ENCODE data around the gene FOXJ2.
"Not testable (repeated sequence)": the region's sequence is repeated elsewhere in the genome, so short reads cannot be mapped to it uniquely, and the experiment has no call there.

FOXJ2 gene

DNA sequence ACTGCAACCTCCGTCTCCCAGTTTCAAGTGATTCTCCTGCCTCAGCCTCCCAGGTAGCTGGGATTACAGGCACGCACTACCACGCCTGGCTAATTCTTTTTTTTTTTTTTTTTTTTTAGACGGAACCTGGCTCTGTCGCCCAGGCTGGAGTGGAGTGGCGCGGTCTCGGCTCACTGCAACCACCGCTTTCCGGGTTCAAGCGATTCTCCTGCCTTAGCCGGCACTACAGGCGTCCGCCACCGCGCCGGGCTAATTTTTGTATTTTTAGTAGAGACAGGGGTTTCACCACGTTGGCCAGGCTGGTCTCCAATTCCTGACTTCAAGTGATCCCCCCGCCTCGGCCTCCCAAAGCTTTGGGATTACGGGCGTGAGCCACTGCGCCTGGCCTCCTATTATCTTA is 1.5 kb upstream of the FOXJ2 start:
- not testable (repeated sequence) for DNase-seq

GRCh38 chr12:8031872-8032241 is 659 bp upstream of the FOXJ2 start:
- no peak for DNase-seq

DNA sequence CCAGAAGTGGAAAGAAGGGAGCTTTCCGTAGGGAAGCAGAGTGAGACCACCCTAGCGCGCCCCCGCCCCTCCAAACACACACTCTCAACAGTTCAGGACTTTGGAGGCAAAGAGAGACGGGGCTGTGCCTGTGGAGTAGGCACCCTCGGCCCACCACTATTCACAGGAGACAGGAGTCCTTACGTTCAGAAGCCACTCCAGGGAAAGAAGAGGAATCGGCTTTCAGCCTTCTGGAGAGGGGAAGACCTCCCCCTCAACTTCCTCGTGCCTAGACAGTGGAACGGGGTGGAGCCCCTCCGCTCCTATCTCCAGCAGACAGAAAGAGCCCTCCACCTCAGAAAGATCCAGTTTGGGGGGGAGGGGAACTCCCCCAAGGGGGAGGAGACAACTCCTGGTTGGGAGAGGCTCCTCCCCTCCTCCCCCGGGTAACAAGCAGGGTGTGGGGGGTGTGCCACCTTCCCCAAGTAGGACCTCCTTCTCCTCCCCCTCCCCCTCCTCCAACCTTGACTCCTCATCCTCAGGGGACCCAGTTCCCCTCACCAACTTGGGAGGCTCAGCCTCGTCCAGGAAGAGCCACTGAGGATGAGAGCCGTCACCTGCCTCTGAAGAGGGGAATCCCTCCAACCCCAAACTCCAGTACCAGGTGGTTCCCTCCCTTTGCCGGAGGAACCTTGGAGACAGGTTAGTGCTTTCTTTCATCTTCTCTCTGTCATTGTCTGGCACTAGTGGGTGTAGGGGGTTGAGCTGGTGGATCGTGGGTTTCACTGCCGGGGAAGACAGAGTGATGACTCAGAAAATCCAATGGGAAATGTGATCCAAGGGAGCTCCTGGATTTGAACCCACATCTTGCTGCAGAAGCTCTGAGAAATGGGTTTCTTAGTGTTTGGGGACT is 883 bp downstream of the FOXJ2 start:
- no peak for DNase-seq

- DNase-seq = no peak
Observed at GRCh38 chr12:8034802-8035201, 2.3 kb downstream of the FOXJ2 start.

DNA sequence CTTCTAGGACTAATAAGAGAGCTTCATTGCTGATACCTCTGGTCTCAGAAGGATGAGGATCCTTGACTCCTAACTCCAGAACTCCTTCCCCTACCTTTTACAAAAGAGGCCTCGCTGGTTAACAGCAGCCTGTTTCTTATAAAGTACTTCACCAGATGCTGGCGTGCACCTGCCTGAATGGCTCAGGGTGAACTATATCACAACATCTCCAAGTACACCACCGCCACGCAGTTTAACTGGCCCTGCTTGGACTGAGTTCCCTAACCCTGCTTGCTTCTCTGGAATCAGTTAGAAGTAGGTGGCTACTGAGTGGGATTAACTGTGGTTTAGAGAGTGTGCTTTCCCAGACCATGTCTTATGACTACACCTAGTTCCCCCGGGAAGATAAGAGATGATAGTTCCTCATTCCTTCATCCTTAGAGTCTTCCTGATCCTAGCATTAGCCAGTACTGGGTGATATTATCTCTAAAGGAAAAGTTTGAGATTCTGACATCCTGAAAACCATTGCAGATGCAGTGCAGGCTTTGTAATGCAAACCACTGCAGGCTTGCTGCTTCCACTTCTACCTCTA is 3.0 kb downstream of the FOXJ2 start:
- DNase-seq = no peak

- DNase-seq = no peak
Observed at GRCh38 chr12:8036346-8036745, 3.8 kb downstream of the FOXJ2 start.

DNA sequence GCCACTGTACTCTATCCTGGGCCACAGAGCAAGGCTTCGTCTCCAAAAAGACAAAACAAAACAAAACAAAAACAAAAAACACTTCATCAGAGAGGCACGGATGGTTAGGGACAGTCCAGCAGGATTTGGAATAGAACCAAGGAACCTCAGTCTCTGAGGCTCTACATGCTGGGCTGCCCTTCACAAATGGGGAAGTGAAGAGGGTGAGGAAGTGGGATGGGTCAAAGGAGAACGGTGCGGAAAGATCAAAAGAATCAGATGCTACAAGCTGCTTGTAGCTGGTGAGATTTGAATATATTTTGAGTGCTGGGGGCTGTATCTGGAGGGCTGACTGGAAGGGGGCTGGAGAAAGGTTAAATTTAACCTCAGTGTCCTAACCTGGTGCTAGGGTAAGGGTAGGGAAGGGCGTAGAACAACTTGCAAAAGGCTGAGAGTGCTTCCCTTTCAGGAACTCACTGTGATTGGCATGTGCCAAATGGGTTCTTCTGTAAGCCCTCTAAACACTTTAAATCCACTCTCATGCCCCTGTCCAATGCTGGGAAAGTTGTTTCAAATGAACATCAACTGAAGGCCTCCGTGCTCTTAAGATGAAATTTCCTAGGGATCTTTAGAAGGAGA is 4.6 kb downstream of the FOXJ2 start:
- DNase-seq = no peak

DNA sequence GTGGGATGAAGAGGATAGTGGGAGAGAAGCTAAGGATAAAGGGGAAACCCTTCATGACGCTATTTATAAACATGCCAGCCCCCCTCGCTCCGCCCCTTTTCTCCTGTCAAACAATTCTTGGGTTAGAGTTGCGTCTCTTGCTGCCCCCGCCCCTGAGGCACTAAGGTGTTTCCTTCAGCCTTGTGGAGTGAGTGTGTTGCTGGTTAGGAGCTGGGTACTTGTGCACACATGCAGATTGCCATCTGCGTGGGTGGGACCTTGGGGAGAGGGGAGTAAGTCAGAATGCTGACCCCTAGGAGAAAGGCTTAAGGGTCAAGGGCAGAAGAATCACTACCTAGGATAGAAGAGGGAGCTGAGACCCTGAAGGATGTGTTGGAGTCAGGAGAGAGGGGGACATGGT is 5.4 kb downstream of the FOXJ2 start:
- DNase-seq = no peak

- DNase-seq = peak in 1 of 4 experiments; percentile 9
Observed at GRCh38 chr12:8038659-8039114, 6.2 kb downstream of the FOXJ2 start.

- DNase-seq = no peak
Observed at GRCh38 chr12:8040791-8041190, 8.3 kb downstream of the FOXJ2 start.

DNA sequence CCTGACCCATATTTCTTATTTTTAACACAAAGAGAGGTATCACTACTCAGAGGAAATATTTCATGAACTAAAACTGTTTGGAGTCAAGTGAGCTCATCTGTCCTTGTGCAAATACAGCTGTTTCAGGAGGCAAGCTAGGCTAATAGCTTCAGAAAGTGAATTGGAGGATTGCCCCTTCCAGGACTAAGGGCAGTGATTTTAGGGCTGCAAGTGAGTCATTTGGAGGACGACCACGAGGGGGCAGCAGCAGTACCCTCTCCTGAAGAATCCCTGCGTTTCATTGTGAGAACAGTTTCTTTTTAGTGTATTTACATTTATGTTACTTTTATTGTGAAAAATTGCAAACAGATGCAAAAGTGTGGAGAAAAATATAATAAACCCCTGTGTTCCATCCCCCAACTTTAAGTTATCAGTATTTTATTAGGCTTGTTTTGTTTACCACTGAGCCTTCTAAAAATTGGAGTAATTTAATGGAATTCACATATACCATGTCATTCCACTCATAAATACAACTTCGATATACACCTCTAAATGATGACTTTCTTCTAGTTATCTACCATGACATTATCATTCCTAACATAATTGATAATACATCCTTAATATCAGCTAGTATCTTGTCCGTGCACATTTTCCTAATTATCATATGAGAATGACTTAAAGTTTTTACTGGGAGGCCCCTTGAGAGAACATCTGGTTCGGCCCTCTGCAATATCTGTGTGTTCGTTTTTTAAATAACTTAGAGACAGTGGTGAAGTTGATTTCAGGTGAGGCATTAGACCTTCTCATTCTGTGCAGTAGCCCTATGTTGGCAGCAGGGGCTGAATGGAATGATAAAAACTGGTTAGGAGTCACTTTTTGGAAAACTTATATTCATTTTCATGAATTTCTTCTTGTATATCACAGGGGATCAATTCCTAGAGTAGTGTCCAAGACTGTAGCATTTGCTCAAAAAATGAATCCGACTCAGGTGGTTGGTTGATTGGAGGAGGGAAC is 13.7 kb downstream of the FOXJ2 start:
- DNase-seq = peak; percentile 50 to 78 (median 74)

- DNase-seq = no peak
Observed at GRCh38 chr12:8047842-8048241, 15.3 kb downstream of the FOXJ2 start.

GRCh38 chr12:8048906-8049305 is 16.4 kb downstream of the FOXJ2 start:
- no peak for DNase-seq

DNA sequence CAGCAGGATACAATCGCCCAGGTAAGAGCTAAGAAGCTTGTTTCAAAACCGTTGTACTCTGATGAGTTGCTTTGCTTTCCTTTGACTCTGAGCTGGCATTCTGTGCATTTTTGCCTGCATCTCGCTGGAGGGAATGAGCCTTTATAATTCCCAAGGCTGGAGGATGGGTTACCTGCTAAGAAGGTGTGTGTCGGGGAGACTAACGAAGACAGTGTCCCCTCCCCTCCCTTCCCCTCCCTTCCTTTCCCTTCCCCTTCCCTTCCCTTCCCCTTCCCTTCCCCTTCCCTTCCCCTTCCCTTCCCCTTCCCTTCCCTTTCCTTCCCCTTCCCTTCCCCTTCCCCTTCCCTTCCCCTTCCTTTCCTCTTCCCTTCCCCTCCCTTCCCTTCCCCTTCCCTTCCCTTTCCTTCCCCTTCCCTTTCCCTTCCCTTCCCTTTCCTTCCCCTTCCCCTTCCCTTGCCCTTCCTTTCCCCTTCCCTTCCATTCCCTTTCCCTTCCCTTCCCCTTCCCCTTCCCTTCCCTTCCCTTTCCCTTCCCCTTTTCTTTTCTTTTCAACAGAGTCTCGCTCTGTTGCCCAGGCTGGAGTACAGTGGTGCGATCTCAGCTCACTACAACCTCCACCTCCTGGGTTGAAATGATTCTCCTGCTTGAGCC is 18.2 kb downstream of the FOXJ2 start:
- DNase-seq = no peak

DNA sequence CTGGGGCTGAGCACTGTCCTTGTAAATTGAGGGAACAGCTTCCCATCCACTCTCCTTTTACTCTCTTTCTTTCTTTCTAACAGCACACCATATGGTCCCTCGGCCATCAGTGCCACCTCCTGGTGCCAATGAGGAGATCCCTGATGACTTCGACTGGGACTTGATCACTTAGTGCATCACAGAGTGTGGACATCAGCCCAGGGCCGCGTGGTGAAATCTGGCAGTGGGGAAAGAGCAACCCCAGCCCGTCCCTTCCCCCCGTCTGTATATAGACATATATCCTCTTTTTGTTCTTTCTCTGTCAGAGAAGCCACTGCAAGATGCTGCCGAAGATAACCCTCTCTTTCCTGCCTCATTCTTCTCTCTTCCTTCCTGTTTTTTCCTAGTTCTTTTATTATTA is 20.2 kb downstream of the FOXJ2 start:
- no peak for DNase-seq

DNA sequence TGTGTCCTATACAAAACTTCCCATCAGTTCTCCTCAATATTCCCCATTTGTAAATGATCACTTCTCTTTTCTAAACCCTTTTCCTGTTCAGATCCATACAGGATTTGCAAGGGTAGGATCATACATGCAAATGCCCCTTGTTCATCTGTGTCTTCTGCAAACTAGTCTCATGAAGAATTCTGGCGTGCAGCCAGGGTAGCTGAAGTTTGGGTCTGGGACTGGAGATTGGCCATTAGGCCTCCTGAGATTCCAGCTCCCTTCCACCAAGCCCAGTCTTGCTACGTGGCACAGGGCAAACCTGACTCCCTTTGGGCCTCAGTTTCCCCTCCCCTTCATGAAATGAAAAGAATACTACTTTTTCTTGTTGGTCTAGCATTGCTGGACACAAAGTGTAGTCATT is 22.3 kb downstream of the FOXJ2 start:
- no peak for DNase-seq

GRCh38 chr12:8057306-8057705 is 24.8 kb downstream of the FOXJ2 start:
- DNase-seq = no peak

GRCh38 chr12:8057839-8058238 is 25.3 kb downstream of the FOXJ2 start:
- DNase-seq = no peak

GRCh38 chr12:8058506-8058905 is 26.0 kb downstream of the FOXJ2 start:
- DNase-seq = no peak

DNA sequence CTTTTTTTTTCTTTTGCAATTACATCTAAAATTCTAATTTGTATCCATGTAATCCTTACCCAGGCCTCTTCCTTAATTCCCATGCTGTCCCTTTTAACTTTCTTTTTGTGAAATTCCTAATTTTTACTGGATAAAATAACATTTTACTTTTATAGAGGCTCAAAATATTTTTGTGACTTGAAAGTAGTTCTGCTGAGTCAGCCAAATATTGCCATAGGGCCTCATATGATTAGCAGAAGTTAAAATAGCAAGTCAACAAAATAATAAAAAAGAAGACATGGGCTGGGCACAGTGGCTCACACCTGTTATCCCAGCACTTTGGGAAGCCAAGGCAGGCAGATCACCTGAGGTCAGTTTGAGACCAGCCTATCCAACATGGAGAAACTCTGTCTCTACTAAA is 31.6 kb downstream of the FOXJ2 start:
- no peak for DNase-seq

- peak in 1 of 4 experiments; percentile 16 for DNase-seq
Observed at GRCh38 chr12:8065991-8066594, 33.6 kb downstream of the FOXJ2 start, which contains the start of gene C3AR1. Gene C3AR1, minus strand, starts transcription at chr12:8066359. Its CDS starts 6,174 bp downstream, at chr12:8060185.

DNA sequence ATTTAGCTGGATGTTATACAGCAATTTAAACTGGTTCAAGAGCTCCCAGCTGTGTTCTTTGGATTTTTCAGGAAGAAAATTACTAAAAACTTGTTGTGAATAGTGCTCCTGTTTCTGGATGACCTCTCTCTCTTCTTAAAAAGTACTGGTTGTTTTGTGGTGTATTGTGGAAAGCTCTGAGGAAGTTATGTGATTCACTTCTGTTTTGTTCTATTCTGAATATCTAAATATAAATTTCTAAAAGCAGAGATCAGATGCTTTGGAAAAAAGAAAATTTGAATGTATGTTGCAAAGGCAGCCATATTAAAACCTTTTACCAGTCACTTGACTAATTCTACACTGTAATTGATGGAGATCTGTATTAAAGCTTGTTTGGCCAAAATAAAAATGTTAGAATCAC is 37.1 kb downstream of the FOXJ2 start:
- DNase-seq = no peak

Measured in activated naive CD4-positive, alpha-beta T cell (primary cell).